Right forelimb (tissue), 1 donor: ENCODE data around the gene OR2T27.
"Not testable (repeated sequence)": the region's sequence is repeated elsewhere in the genome, so short reads cannot be mapped to it uniquely, and the experiment has no call there.

Experiments used
- DNase-seq: peaks from one replicate; pipeline ENCODE4 v3.0.0-alpha.2; 2018

OR2T27 gene

GRCh38 chr1:248655354-248655753 lies at the start of gene OR2T27:
OR2T27 (minus strand) TSS chr1:248655528; CDS start chr1:248650884, 4,644 bp downstream.
- DNase-seq: not testable (repeated sequence)

GRCh38 chr1:248704606-248705005 lies 49.3 kb upstream of the OR2T27 start:
- no peak for DNase-seq

- no peak for DNase-seq
Observed at GRCh38 chr1:248703674-248704073, 48.3 kb upstream of the OR2T27 start.

GRCh38 chr1:248702714-248703113 lies 47.4 kb upstream of the OR2T27 start, which contains the start of gene OR14I1:
OR14I1 (minus strand) TSS chr1:248702766.
- no peak for DNase-seq

- no peak for DNase-seq
Observed at GRCh38 chr1:248699099-248699498, 43.8 kb upstream of the OR2T27 start.

GRCh38 chr1:248697907-248698306 lies 42.6 kb upstream of the OR2T27 start:
- no peak for DNase-seq

GRCh38 chr1:248696774-248697173 lies 41.4 kb upstream of the OR2T27 start:
- no peak for DNase-seq

GRCh38 chr1:248696261-248696660 lies 40.9 kb upstream of the OR2T27 start:
- DNase-seq: no peak

GRCh38 chr1:248695451-248696132 lies 40.3 kb upstream of the OR2T27 start:
- no peak for DNase-seq

- no peak for DNase-seq
Observed at GRCh38 chr1:248691567-248692155, 36.3 kb upstream of the OR2T27 start.

- no peak for DNase-seq
Observed at GRCh38 chr1:248688527-248689298, 33.4 kb upstream of the OR2T27 start.

- DNase-seq: no peak
Observed at GRCh38 chr1:248686815-248687214, 31.5 kb upstream of the OR2T27 start.

- DNase-seq: no peak
Observed at GRCh38 chr1:248681651-248682050, 26.3 kb upstream of the OR2T27 start.

- no peak for DNase-seq
Observed at GRCh38 chr1:248670003-248670402, 14.7 kb upstream of the OR2T27 start.

GRCh38 chr1:248663453-248664328 lies 8.4 kb upstream of the OR2T27 start:
- not testable (repeated sequence) for DNase-seq

- DNase-seq: not testable (repeated sequence)
Observed at GRCh38 chr1:248656797-248657196, 1.5 kb upstream of the OR2T27 start.

- not testable (repeated sequence) for DNase-seq
Observed at GRCh38 chr1:248648770-248649536, 6.4 kb downstream of the OR2T27 start.

- not testable (repeated sequence) for DNase-seq
Observed at GRCh38 chr1:248645178-248645577, 10.2 kb downstream of the OR2T27 start, which contains the start of gene OR2T35. OR2T35 (minus strand) TSS chr1:248645278; CDS start chr1:248639258, 6,020 bp downstream.

- DNase-seq: not testable (repeated sequence)
Observed at GRCh38 chr1:248642971-248643651, 12.2 kb downstream of the OR2T27 start.

- not testable (repeated sequence) for DNase-seq
Observed at GRCh38 chr1:248641583-248641982, 13.7 kb downstream of the OR2T27 start.

GRCh38 chr1:248640906-248641305 lies 14.4 kb downstream of the OR2T27 start:
- DNase-seq: not testable (repeated sequence)
